Endometrial microvascular endothelial cells (primary cell): Measurements from ENCODE around the gene CDK17. TPM values are rescaled to one million over a fixed set of nuclear protein-coding genes. Genes with fewer than 3 reads are reported as not detected.
"Not testable (repeated sequence)": the region's sequence is repeated elsewhere in the genome, so short reads cannot be mapped to it uniquely, and the experiment has no call there.

Experiments
- in situ Hi-C: cut with HindIII; loops from 2 replicates; pipeline ENCODE4 v1.10.0; 2017; ENCODE audit warnings: low sequenced_read_pairs, low pct_unique_long_range_greater_than_20kb; ENCODE audit errors: inconsistent ontology term
- total RNA-seq: library from RNA; depleted of rRNA; stranded (reverse); fragments of >200 nt; gene quantifications from one replicate; pipeline ENCODE4 v1.2.3, GENCODE V29; 2015; ENCODE audit errors: inconsistent ontology term

The CDK17 gene
- 176 TPM for total RNA-seq

DNA sequence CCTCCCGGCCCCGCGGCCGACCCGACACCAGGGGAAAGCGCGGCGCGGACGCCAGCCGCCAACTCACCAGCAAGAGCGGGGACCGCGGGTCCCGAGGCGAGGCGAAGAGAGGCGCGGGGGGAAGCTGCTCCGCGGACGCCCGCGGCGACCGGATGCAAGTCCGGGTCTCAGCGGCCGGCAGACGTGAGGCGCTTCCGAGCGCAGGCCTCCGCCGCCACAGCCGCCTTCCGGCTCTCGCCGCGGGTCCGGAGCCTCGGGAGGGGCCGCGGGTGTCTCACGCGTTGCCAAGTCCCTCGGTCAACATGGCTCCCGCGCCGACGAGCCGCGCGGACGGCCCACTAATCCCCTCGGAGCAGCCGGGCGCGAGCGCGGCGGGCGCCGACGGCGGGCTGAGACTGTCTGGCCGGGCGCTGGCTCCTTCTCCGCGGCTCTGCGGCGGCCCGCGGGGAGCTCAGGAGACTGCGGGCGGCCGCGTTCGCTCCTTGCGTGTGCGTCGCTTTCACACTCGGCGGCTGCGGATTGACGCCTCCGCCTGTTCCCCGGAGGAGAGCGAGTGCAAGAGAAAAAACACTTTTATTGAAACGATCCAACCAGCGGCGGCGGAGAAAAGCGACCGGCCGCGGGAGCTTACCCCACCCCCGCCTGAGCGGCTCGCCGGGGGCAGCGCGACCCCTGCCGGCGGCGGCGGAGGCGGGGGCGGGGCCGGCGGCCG, at the start of gene CDK17:
Gene CDK17 (minus strand): TSS at position 521 of the 712 bp plus-strand sequence. CDS start 65,603 bp downstream, outside the sequence.
- in situ Hi-C loops, result loop anchor here (5.0 to 25.0 kb wide), 3 partner anchors 102 to 338 kb away; no protein-coding TSS in a partner anchor

DNA sequence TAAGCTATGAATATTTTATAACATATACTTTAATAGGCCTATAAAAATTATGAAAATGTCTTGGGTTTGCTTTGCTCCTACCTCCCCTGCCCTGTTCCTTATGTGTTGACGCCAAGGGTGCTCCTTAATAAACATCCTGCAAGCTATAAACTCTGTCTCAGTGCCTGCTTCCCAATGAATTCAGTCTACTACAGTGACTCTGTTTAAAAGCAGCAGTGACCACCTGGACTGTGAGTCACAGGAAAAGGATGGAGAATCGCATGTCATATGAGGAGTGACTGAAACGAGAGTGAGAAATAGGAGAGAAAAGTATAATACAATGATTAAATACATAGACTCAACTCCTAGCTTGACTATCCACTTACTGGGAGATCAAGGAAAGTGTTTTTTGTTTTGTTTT, 48.1 kb upstream of the CDK17 start:
- in situ Hi-C loops, result no loop called here

DNA sequence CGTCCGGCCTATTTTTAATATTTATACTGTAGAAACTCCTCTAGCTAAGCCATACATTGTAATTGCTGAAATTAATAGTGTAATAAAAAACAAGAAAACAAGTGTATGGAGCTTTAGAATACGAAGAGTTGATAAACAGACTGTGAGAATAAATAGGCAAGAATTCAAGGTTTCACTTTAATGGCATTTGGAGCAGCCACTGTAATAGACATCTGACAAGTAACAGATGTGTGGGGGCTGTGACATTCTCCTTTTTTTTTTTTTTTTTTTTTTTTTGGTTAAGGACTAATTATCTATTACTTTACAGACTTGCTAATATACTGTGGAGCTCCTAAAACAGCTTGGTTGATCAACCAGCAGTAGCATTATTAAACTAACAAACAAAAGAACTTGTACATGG, 47.0 kb upstream of the CDK17 start:
- in situ Hi-C loops, result no loop called here

- in situ Hi-C loops, result no loop called here
Observed at GRCh38 chr12:96445691-96446583, 45.7 kb upstream of the CDK17 start.

DNA sequence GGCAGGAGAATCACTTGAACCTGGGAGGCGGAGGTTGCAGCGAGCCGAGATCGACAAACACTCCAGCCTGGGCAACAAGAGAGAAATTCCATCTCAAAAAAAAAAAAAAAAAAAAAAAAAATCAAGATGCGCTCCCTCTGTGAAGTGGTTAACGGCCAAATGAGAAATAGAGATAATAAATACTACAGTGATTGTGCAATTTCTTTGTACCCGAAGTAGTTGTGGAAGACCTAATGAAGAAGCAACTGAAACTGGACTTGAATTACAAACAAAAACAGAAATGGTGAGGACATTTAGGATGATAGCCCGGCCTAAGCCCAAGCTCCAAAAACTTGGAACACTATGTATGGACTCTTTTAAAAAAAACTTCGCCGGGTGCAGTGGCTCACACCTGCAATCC, 44.2 kb upstream of the CDK17 start:
- in situ Hi-C loops, result no loop called here

- in situ Hi-C loops, result no loop called here
Observed at GRCh38 chr12:96442906-96443305, 42.7 kb upstream of the CDK17 start.

GRCh38 chr12:96441816-96442215, 41.6 kb upstream of the CDK17 start:
- in situ Hi-C loops, result no loop called here

GRCh38 chr12:96438330-96438729, 38.1 kb upstream of the CDK17 start:
- in situ Hi-C loops, result loop anchor here (5.0 kb wide), 1 partner anchor 64 kb away; no protein-coding TSS in a partner anchor

GRCh38 chr12:96437171-96437445, 36.9 kb upstream of the CDK17 start:
- in situ Hi-C loops, result loop anchor here (5.0 kb wide), 1 partner anchor 65 kb away; no protein-coding TSS in a partner anchor

DNA sequence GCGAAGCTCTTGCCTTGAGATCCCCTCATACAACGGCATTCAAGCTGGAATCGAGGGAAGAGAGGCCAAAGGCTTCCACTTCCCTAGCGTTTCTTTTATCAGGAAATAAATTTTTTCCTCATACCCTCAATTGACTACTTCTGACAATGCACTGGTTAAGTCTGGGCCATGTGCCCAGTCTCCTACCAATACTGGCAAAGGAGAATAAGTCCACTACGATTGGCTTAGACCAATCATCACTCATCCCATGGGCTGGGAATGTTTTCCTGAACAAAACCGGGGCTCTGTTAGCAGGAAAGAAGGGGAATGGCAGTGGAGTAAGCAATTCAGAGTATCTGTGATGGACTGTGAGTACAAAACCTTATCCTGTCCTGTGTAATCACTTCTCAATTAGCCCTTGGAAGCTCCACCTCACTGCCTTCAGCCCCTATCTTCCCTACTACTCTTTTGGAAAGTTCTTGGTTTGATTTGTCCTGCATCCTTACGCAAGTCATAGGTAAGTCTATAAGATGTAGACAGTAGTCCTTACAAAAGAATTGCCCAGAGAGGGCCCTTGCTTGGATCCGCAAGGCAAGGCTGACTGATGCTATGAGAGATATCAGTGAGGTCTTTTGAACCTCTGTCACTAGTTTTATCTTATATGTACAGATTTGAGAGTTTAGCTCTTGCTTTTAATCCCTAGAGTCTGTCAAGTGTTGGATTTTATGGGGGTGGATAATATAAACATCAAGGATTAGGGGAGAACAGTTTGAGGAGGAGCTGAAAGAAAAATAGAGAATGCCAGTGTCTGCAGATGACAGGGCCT, 36.3 kb upstream of the CDK17 start:
- in situ Hi-C loops, result loop anchor here (5.0 kb wide), 1 partner anchor 66 kb away; no protein-coding TSS in a partner anchor

DNA sequence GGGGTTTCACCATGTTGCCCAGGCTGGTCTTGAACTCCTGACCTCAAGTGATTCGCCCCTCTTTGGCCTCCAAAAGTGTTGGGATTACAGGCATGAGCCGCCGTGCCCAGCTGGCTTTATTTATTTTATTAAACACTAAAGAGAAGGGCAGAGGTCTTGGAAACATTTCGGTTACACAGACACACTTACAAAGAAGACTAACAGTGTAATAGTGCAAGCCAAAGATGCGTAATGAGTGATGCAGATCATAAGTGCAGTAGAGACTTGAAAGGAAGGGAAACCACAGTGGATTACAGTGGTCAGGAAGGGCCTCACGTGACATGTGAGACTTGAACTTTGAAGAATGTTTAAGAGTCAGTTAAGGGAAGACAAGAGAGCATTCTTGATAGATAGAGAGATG, 33.9 kb upstream of the CDK17 start:
- in situ Hi-C loops, result no loop called here

- in situ Hi-C loops, result not testable (repeated sequence)
Observed at GRCh38 chr12:96432496-96433321, 32.5 kb upstream of the CDK17 start.

- in situ Hi-C loops, result no loop called here
Observed at GRCh38 chr12:96431067-96431466, 30.8 kb upstream of the CDK17 start.

GRCh38 chr12:96427269-96427729, 27.1 kb upstream of the CDK17 start:
- in situ Hi-C loops, result no loop called here

GRCh38 chr12:96425951-96426350, 25.7 kb upstream of the CDK17 start:
- in situ Hi-C loops, result no loop called here

DNA sequence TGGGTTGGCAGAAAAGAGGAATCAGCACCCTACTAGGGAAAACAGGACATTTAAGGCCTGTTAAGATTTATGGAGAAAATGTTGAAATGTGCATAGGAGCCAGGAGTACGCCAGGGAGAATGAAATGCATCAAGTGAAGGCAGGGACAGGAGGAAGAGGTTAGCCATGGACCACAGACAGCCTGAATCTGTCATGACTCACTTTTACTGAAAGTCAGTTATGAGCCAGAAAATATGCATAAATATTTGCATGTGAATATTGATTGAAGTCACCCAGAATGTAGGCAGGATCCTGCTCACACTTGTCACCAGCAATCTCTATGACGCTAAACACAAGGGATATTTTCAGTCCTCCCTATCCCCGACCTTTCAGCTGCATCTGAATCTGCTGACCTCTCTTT, 25.1 kb upstream of the CDK17 start:
- in situ Hi-C loops, result no loop called here

DNA sequence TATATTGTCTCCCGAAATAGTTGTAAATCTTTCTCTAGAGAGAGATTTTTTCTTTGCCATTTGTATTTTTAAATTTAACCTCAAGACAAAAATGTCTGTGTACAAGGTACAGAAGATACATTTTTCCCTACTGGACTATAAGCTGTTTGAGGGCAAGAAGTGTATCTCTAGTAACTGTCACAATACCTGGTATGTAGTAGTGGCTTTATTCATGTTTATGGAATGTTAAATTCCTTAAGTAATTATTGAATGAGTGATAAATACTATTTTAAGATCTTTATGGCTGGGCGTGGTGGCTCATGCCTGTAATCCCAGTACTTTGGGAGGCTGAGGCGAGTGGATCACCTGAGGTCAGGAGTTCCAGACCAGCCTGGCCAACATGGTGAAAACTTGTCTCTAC, 24.4 kb upstream of the CDK17 start:
- in situ Hi-C loops, result no loop called here

- in situ Hi-C loops, result no loop called here
Observed at GRCh38 chr12:96422192-96422591, 22.0 kb upstream of the CDK17 start.
